HL-60/S4 treated with phorbol 12-myristate 13-acetate at 8.2 ng/mL for 4 days and 3 days (cell line): ENCODE data around the gene IQCE.
"Not testable (repeated sequence)": the region's sequence is repeated elsewhere in the genome, so short reads cannot be mapped to it uniquely, and the experiment has no call there.

Experiments
- in situ Hi-C: fragments of 300-500 bp; cut with MboI; formaldehyde crosslinking; loops from 2 replicates; pipeline ENCODE4 v1.15.0; 2022; ENCODE audit warnings: low sequenced_read_pairs

IQCE gene

GRCh38 chr7:2551418-2551817, 7.4 kb upstream of the IQCE start:
- in situ Hi-C loops = no loop called here

- in situ Hi-C loops = no loop called here
These were observed 5.7 kb upstream of the IQCE start for GRCh38 chr7:2553108-2553507.

DNA sequence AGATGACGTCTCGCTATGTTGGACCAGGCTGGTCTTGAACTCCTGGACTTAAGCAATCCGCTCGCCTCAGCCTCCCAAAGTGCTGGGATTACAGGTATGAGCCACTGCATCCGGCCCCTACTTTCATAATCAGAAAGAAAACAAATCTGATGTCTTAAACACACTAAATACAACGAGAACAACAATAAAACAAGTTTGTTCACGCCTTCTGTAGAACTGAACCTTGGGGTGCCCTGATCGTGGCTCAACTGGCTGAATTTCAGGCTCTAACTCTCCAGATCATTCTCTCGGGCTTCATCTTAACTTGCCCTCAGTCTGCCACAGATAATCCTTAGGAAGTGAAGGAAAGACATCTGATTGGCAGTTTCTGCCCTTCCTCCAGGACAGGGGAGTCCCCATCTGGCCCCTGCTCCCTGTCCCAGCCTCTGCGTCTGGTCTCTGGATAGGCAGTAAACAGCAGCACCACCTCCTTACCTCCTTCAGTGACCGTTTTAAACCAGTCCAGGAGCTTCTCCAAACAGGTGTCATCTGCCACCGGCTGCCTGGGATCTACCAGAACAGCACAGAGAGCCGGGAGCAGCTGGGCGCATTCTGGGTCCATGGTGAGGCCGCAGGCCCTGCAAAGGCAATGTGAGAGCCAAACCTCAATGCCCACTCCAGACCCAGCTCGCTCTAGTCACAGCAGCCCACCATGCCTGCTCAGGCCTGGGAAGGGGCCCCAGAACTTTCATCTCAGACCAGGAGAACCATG, 4.8 kb upstream of the IQCE start:
- in situ Hi-C loops = no loop called here

GRCh38 chr7:2554661-2555111, 4.1 kb upstream of the IQCE start:
- in situ Hi-C loops = no loop called here

DNA sequence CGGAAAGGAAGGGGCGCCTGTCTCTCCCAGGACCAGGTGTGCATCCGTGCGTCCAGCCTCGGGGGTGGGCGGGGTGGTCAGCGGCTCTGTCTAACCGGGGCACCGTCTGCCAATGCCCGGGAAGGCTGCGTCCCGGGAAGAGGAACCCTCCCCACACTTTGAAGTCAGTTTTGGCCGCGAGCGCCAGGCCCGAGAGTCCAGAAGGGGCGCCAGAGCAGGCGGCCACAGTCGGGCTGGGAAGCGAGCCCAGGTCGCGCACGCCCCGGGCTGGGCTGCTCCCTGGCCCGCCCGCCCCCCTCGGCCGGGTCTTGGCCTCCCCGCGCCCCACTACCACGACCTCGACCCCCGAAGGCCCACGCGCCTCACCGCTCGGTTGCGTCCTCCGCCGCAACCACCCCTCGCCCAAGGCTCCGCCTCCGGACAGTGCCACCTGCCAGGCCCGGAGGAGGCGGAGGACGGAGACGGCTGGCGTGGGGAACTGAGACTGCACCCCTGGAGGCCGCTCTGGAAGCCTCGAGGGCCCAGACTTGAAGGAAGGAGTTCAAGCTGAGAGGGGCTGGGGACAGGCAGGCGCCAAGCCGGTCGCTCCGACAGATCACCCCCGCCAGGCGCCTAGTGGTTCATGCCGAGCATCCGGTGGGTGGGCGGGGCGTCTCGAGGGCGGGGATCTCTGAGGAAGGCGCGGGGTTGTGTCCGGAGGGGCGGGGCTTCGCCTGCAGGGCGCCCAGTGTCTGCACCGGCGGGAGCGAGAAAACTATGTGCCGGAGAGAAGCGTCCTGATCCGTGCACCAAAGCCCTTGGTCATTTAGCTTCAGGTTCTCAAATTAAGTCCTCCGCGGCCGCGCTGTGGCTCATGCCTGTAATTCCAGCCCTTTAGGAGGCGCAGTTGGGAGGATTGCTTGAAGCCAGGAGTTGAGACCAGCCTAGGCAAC, 3.4 kb upstream of the IQCE start, which contains the start of gene BRAT1:
Gene BRAT1 (minus strand): TSS at position 404 of the 932 bp plus-strand sequence. CDS start 1,093 bp downstream, outside the sequence.
- in situ Hi-C loops = no loop called here

- in situ Hi-C loops = no loop called here
These were observed 638 bp downstream of the IQCE start for GRCh38 chr7:2559283-2559950.

DNA sequence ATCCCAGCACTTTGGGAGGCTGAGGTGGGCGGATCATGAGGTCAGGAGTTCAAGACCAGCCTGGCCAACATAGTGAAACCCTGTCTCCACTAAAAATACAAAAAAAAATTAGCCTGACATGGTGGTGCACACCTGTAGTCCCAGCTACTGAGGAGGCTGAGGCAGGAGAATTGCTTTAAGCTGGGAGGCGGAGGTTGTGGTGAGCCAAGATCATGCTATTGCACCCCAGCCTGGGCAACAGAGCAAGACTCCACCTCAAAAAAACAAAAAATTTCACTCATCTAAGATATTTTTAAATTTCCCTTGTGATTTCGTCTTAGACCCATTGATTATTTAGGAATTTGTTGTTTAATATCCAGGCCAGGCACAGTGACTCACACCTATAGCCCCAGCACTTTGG, 5.2 kb downstream of the IQCE start:
- in situ Hi-C loops = not testable (repeated sequence)

- in situ Hi-C loops = no loop called here
These were observed 6.3 kb downstream of the IQCE start for GRCh38 chr7:2564970-2565540.

DNA sequence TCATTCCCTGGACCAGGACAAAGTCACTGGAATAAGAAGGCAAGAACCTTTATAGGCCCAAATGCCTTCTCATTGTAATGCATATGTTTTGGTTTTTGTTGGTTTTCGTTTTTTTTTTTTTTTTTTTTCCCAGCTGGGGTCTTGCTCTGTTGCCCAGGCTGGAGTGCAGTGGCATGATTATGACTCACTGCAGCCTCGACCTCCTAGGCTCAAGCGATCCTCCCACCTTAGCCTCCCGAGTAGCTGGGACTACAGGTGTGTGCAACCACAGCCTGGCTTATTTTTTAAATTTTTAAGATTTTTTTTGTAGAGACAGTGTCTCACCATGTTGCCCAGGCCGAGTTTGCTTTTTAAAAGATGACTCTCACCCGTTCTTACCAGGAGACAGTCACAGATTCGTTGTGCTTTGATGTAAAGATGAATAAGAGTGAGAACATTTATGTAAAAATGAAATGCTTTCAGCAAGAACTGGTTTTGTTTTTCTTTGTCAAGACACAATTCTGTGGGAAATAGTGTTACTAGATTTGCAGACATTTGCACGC, 7.6 kb downstream of the IQCE start:
- in situ Hi-C loops = no loop called here

DNA sequence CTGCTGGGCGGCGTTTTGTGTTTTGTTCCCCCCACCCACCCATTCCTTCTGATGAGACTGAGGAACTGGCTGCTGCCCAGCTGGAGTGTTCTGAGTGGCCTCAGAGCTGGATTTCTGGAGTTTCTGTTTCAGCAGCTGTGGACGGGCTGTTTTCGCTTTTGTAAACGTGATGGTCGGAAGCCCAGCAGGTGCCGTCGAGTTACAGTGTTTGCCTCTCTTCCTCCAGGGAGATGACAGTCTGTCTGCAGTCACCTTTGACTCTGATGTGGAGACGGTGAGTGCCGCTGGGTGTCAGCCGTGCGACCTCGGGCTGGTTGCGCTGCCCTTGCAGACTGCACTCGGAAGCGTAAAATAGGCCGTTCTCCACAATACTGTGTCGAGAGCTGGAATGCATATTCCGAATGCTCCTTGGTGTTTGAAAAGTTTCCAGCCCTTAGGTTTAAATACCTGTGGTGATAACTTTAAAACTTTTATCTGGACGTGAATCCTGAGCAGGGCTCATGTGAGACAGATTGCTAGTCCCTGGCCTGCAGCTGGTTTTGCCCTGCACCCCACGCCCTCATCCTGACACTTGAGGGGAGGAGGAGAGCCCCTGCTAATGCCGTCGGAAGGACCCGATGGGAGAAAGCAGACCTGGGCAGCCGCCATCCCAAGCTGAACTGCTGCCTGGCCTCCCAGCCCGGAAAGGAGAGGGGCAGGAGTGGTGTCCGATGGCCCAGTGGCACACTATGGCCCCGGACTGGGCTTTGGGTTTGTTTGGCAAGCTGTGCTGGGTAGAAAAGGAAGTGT, 8.3 kb downstream of the IQCE start:
- in situ Hi-C loops = no loop called here

- in situ Hi-C loops = no loop called here
These were observed 9.0 kb downstream of the IQCE start for GRCh38 chr7:2567679-2568278.

GRCh38 chr7:2568521-2569223, 9.9 kb downstream of the IQCE start:
- in situ Hi-C loops = no loop called here

DNA sequence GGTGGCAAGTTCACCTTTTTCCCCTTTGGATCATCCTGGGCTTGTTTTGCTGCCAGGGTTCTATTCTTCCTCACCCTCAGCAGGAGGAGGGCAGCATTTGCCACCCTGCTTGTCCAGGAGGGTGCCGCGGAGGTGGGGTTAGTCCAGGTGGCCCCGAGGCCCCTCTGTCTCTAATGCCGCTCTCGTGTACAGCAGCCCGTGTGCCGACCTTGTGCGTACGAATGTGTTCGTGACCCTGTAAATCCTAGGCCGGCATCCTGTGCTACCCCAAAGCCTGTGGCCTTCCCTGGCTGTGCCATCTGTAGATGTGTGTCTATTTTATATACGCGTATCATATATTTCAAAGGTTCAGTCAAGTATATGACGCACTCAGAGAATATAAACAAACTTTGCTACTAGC, 10.6 kb downstream of the IQCE start:
- in situ Hi-C loops = no loop called here

DNA sequence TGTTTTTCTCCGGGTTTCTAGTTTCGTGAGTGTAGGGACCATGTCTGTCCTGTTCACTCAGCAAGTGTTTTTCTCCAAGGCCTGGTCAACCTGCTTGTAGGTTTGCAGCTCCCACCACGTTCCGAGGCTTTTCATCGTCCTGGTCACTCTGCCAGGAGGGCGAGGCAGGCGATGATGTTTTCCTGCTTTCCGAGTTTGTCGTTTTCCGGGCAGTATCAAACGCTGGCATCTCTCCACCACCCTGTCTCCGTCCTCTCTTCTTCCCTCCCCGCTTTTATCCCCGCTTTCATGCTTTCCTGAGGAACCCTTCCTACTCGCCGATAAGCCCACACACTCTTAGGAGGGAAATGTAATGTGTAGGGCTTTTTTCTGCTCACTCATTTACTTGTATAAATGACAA, 11.2 kb downstream of the IQCE start:
- in situ Hi-C loops = no loop called here

GRCh38 chr7:2571409-2571808, 12.6 kb downstream of the IQCE start:
- in situ Hi-C loops = no loop called here

- in situ Hi-C loops = no loop called here
These were observed 13.5 kb downstream of the IQCE start for GRCh38 chr7:2572101-2572842.

DNA sequence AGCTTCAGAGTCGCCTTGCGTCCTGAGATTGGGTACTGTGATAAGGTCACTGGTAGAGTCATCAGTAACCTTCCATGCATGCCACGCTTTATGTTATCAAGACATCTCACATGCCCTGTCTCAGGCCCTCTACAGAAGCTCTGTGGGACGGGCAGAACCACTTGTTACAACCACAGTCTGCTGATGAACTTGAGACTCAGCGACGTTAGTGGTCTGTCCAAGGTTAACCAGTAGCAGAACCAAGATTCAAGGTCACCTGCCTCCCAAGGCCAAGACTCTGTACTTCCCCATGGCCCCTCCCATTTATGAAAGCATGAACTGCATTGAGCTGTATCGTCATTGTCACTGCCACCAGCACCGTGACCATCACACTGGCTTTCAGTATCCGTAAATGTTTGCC, 15.0 kb downstream of the IQCE start:
- in situ Hi-C loops = no loop called here

DNA sequence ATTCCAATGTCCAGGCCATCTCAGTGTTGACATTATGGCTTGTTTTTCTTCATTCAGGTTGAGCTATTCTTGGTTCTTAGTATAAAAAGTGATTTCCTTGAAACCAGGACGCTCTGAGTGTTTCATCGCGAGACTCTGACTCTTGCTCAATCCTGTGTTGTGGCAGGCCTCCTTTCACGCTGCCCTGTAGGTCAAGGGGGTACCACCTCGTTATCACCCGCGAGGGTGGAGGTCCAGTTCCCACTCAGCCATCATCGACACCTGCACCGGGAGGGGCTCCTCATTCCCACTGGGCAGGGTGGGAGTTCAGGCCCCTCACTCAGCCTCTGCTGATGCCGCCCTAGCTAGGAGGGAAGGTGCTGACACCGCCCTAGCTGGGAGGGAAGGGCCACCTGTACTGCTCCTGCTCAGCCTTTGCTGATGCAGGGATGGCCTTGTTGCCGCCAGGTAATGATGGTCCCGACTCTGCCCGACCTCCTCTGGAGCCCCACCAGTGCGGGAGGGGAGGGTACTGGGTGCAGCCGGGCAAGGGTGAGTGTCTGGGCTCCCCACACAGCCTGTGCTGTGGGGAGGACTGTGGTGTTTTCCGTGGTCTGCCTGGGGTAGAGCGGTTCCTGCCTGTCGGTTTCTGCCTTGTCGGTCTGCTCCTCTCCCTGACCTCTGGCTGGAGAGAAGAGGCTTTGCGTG, 16.4 kb downstream of the IQCE start:
- in situ Hi-C loops = no loop called here
